IMR-90 (cell line): ENCODE data around the gene SAP30BP. TPM values are rescaled to one million over a fixed set of nuclear protein-coding genes. Genes with fewer than 3 reads are reported as not detected.

Experiments
- ATAC-seq: fragments of 200-7000 bp; cut with Tn5 transposase; 2 replicates; pipeline ENCODE4 v1.9.1; 2020; ENCODE audit warnings: low read depth, mild to moderate bottlenecking, moderate library complexity
- BruUV-seq: library from RNA; stranded (reverse); fragments of 400-500 nt; replicated peaks from 2 replicates; lab custom pipeline; 2021; lab: Mats Ljungman, UMichigan
- CTCF ChIA-PET: fragments of 300-600 bp; formaldehyde crosslinking; extraction: SDS; loops from one replicate; lab custom pipeline; 2021; ENCODE audit warnings: antibody characterized with exemption; lab: Yijun Ruan, JAX
- POLR2A ChIA-PET: fragments of 300-600 bp; sonication (Branson Sonifier 250); formaldehyde crosslinking; loops from one replicate; lab custom pipeline; 2022; ENCODE audit warnings: antibody characterized with exemption; ENCODE audit not compliant: unreplicated experiment; lab: Charles Lee
- DNase-seq: peaks from one replicate; pipeline ENCODE4 v3.0.0; 2013
- H2AFZ ChIP-seq: replicated peaks from 2 replicates; pipeline ENCODE3; 2013; ENCODE audit warnings: low read length, mild to moderate bottlenecking; ENCODE audit not compliant: poor library complexity
- H2AK5ac ChIP-seq: 2 replicates; pipeline ENCODE4 v1.6.1; 2013; ENCODE audit warnings: low read depth, low read length, inconsistent platforms
- H2AK9ac ChIP-seq: replicated peaks from 2 replicates; pipeline ENCODE3; 2013; ENCODE audit warnings: mild to moderate bottlenecking, low read depth, low read length, moderate library complexity; ENCODE audit not compliant: poor library complexity
- H2BK120ac ChIP-seq: 2 replicates; pipeline ENCODE4 v1.6.1; 2013; ENCODE audit warnings: low read depth, low read length, inconsistent platforms
- H2BK15ac ChIP-seq: 3 replicates; pipeline ENCODE4 v1.6.1; 2013; ENCODE audit warnings: low read depth, low read length, inconsistent platforms
- H2BK20ac ChIP-seq: 2 replicates; pipeline ENCODE4 v1.6.1; 2013; ENCODE audit warnings: low read depth, mild to moderate bottlenecking, inconsistent platforms, low read length, moderate library complexity
- H2BK5ac ChIP-seq: 2 replicates; pipeline ENCODE4 v1.6.1; 2013; ENCODE audit warnings: mild to moderate bottlenecking, low read depth, low read length, inconsistent platforms; ENCODE audit not compliant: poor library complexity, severe bottlenecking
- H3K14ac ChIP-seq: replicated peaks from 2 replicates; pipeline ENCODE4 v1.6.1; 2013; ENCODE audit warnings: low read depth, low read length, inconsistent platforms
- H3K18ac ChIP-seq: 2 replicates; pipeline ENCODE4 v1.6.1; 2013; ENCODE audit warnings: low read depth, low read length, control low read depth
- H3K23ac ChIP-seq: 2 replicates; pipeline ENCODE4 v1.6.1; 2013; ENCODE audit warnings: low read depth, low read length, inconsistent platforms
- H3K27ac ChIP-seq: 2 replicates; pipeline ENCODE4 v1.5.1; 2013; ENCODE audit warnings: mild to moderate bottlenecking, control low read depth, low read length; ENCODE audit not compliant: insufficient read depth
- H3K27me3 ChIP-seq: 2 replicates; pipeline ENCODE4 v1.6.1; 2013; ENCODE audit warnings: low read length; ENCODE audit not compliant: control insufficient read depth, insufficient read depth
- H3K36me3 ChIP-seq: 2 replicates; pipeline ENCODE4 v1.6.1; 2013; ENCODE audit warnings: low read length, mixed read lengths; ENCODE audit not compliant: control insufficient read depth, insufficient read depth
- H3K4ac ChIP-seq: 2 replicates; pipeline ENCODE4 v1.6.1; 2013; ENCODE audit warnings: low read depth, low read length, inconsistent platforms
- H3K4me1 ChIP-seq: 2 replicates; pipeline ENCODE4 v1.6.1; 2013; ENCODE audit warnings: low read length, mixed read lengths; ENCODE audit not compliant: control insufficient read depth, insufficient read depth
- H3K4me2 ChIP-seq: 2 replicates; pipeline ENCODE4 v1.6.1; 2013; ENCODE audit warnings: low read depth, mild to moderate bottlenecking, control low read depth, low read length, moderate library complexity
- H3K4me3 ChIP-seq: 2 replicates; pipeline ENCODE4 v1.5.1; 2013; ENCODE audit warnings: low read depth, mild to moderate bottlenecking, control low read depth, low read length, moderate library complexity; ENCODE audit not compliant: insufficient read depth
- H3K56ac ChIP-seq: 2 replicates; pipeline ENCODE4 v1.6.1; 2013; ENCODE audit warnings: low read length, inconsistent platforms; ENCODE audit not compliant: insufficient read depth; ENCODE audit errors: extremely low read depth
- H3K79me1 ChIP-seq, 2 experiments: 2 replicates each; pipeline ENCODE4 v1.6.1; 2013; ENCODE audit warnings: low read length in 2 of 2, inconsistent platforms in 1 of 2, low read depth in 1 of 2
- H3K9ac ChIP-seq: 2 replicates; pipeline ENCODE4 v1.6.1; 2013; ENCODE audit warnings: low read depth, low read length, control low read depth
- H3K9me1 ChIP-seq: 2 replicates; pipeline ENCODE4 v1.6.1; 2013; ENCODE audit warnings: low read length, inconsistent platforms; ENCODE audit not compliant: insufficient read depth
- H3K9me3 ChIP-seq: 2 replicates; pipeline ENCODE4 v1.6.1; 2013; ENCODE audit warnings: low read length; ENCODE audit not compliant: control insufficient read depth, insufficient read depth
- H4K20me1 ChIP-seq: 2 replicates; pipeline ENCODE4 v1.6.1; 2013; ENCODE audit warnings: low read length, inconsistent platforms; ENCODE audit not compliant: insufficient read depth
- H4K5ac ChIP-seq: 2 replicates; pipeline ENCODE4 v1.6.1; 2013; ENCODE audit warnings: mild to moderate bottlenecking, low read depth, low read length, control low read depth
- H4K8ac ChIP-seq, 2 experiments: 2 replicates each; pipeline ENCODE4 v1.6.1; 2013; ENCODE audit warnings: low read depth in 2 of 2, low read length in 2 of 2, control low read depth in 1 of 2, inconsistent platforms in 1 of 2
- H4K91ac ChIP-seq: 2 replicates; pipeline ENCODE4 v1.6.1; 2013; ENCODE audit warnings: low read depth, low read length, inconsistent platforms; ENCODE audit not compliant: insufficient read depth
- CEBPB ChIP-seq: IDR thresholded peaks from 2 replicates; pipeline ENCODE4 v1.6.1; 2012; ENCODE audit warnings: low read depth, low read length, improper control_type of control experiment
- POLR2A ChIP-seq: IDR thresholded peaks from 2 replicates; pipeline ENCODE4 v1.6.1; 2012; ENCODE audit warnings: mild to moderate bottlenecking, low read depth, low read length
- RAD21 ChIP-seq: IDR thresholded peaks from 2 replicates; pipeline ENCODE4 v1.6.1; 2012; ENCODE audit warnings: low read length, improper control_type of control experiment
- WGBS, 2 experiments: methylation state at CpG; one replicate each; pipeline versions ENCODE4 v1.1.5 to v1.1.7; 2013; ENCODE audit warnings: missing lambda C conversion rate in 2 of 2; ENCODE audit not compliant: insufficient read length in 1 of 2; ENCODE audit errors: extremely low coverage in 2 of 2; 5-methylcytosine and 5-hydroxymethylcytosine counted together
- dilution Hi-C: fragments of 300-500 bp; cut with HindIII; formaldehyde crosslinking; loops from one replicate; pipeline ENCODE4 v1.14.3; 2018; ENCODE audit warnings: low sequenced_read_pairs; ENCODE audit not compliant: unreplicated experiment
- in situ Hi-C: fragments of 300-500 bp; cut with MboI; formaldehyde crosslinking; loops from 3 replicates; pipeline ENCODE4 v1.14.3; 2019; ENCODE audit warnings: low sequenced_read_pairs, inconsistent platforms, mixed read lengths
- intact Hi-C: fragments of 100-400 bp; cut with micrococcal nuclease; formaldehyde crosslinking; loops from 2 replicates; pipeline ENCODE4 v1.10.0; 2022
- polyA plus RNA-seq, 3 experiments: library from polyadenylated mRNA; depleted of rRNA; stranded (reverse); fragments of >200 nt; gene quantifications; 2 replicates each; pipeline ENCODE4 v1.2.3, GENCODE V29; 2012; ENCODE audit warnings: low replicate concordance in 1 of 3
- total RNA-seq: library from RNA; depleted of rRNA; stranded (reverse); fragments of >200 nt; gene quantifications from 2 replicates; pipeline ENCODE4 v1.2.3, GENCODE V29; 2012

SAP30BP gene
- total and polyA plus RNA-seq, 2 of the 4 experiments (the other 2 are of a cell fraction) = 70.4 to 139 TPM

GRCh38 chr17:75695141-75695829, 28.1 kb downstream of the SAP30BP start:
- Histone ChIP-seq H3K9me1 (peaks cover 44% of the 10 kb centered on the region), H3K9ac (no peak overlapping the region), H3K4me1 (peaks cover 24% of the 10 kb centered on the region), H3K4ac (no peak overlapping the region), H2AK9ac (no peak overlapping the region), H3K14ac (no peak overlapping the region; the same call in 1 of the 2 replicates), H2AFZ (no peak overlapping the region), H2BK15ac (no peak overlapping the region), H4K91ac (no peak overlapping the region), H4K5ac (no peak overlapping the region), H2BK120ac (no peak overlapping the region), H3K4me2 (no peak overlapping the region), H2BK20ac (no peak overlapping the region), H3K27me3 (no peaks in the 10 kb centered on the region), H4K20me1 (peaks cover 69% of the 10 kb centered on the region), H3K36me3 (peaks cover 42% of the 10 kb centered on the region), H3K4me3 (no peak overlapping the region), H3K79me1 (peaks cover 49 to 91% of the 10 kb centered on the region in 2 experiments), H2BK5ac (no peak overlapping the region), H3K56ac (no peak overlapping the region), H2AK5ac (no peak overlapping the region), H3K18ac (no peak overlapping the region), H3K27ac (no peak overlapping the region), H4K8ac (no peak overlapping the region), H3K23ac (peak overlapping the region; percentile 56; the same call in 1 of the 2 replicates), H3K9me3 (no peaks in the 10 kb centered on the region)
- ATAC-seq (no peak), DNase-seq (peak; percentile 48)
- BruUV-seq = no TSS peak
- WGBS, 2 experiments = 100% methylated on average over 1 of the region's 7 CpGs; no CpG with 5 or more reads in 1 of the 2 experiments
- CTCF ChIA-PET = no interaction called here
- POLR2A ChIA-PET = no interaction called here
- TF ChIP-seq RAD21 (no peak), POLR2A (no peak), CEBPB (no peak)
- dilution Hi-C loops (no loop called here), intact Hi-C loops (no loop called here), in situ Hi-C loops (no loop called here)
